ENCODE measurements around the gene ESRRA. TPM values are rescaled to one million over a fixed set of nuclear protein-coding genes. Genes with fewer than 3 reads are reported as not detected.

Gene ESRRA
- total and polyA plus RNA-seq, 4 donors = 8.3 to 28.0 (median 21.5) TPM

DNA sequence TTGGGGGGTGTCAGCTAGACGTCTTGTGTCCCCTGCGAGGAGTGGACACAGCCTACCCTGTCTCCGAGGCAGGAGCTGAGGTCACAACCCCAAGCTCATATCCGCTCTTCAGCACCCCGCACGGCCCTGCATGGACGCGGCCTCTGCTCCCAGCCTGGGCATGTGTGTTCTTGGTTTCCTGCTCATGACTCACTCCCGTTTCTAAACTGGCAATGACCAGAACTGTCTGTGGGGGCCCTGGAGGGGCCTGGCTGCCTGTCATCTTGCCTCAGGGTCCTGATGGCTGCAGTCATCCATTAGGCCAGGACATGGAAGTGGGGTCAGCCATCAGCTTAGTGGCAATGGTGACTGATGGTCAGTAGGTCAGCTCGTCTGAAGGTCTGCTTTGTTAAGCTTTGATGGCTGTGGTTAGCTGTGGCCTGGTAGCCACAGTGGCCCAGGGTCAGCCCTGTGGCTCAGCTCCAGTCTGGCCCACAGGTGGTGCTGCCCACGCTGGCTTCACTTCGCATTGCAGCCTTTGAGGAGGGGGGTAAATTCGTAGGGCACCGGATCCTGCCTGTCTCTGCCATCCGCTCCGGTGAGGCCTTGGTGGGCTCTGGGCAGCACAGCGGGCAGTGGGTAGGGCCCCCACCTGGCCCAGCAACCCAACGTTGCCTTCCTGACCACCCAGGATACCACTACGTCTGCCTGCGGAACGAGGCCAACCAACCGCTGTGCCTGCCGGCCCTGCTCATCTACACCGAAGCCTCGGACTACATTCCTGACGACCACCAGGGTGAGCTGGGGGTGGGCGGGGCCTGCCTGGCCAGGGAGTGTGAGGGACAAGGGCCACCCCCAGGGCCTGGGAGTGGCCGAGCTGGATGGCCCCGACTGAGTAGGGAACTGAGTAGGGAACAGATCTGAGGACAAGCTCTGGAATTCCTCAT, 42.0 kb upstream of the ESRRA start:
- 75% methylated on average over 28 of the region's 29 CpGs for WGBS (ENCODE audit: insufficient coverage)
- peaks cover 88% of the 10 kb centered on the region for H3K36me3 ChIP-seq (ENCODE audit: control insufficient read depth, insufficient read depth, low read length)

DNA sequence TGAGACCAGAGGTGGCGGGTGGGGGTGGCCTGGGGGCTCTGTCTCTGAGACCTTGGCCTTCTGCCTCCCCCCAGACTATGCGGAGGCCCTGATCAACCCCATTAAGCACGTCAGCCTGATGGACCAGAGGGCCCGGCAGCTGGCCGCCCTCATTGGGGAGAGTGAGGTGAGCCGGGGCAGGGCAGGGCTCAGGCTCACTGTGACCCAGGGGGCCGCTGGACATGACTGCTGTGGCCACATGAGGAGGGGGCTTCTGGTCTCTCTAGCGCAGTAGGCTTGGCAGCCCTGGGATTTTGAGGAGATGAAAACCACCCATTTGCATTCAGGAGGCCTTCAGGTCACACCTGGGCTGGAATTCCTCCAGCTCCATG, 41.4 kb upstream of the ESRRA start:
- peaks cover 85% of the 10 kb centered on the region for H3K36me3 ChIP-seq (ENCODE audit: control insufficient read depth, insufficient read depth, low read length)
- no peak overlapping the region for H3K27ac ChIP-seq (ENCODE audit: low read depth, low read length)
- H3K9me3 ChIP-seq (ENCODE audit: control insufficient read depth, insufficient read depth, low read length) = no peaks in the 10 kb centered on the region
- H3K27me3 ChIP-seq (ENCODE audit: control insufficient read depth, insufficient read depth, low read length) = no peaks in the 10 kb centered on the region
- no peak for DNase-seq (ENCODE audit: low read depth in 4 of 6, low spot score in 6 of 6)
- H3K4me1 ChIP-seq (ENCODE audit: control insufficient read depth, insufficient read depth, low read length) = peaks cover 20% of the 10 kb centered on the region
- 79% methylated on average over 7 of the region's 8 CpGs for WGBS (ENCODE audit: insufficient coverage)
- no peak overlapping the region for H3K4me3 ChIP-seq (ENCODE audit: low read depth, low read length)

More for the DNA sequence above, 42.0 kb upstream of the ESRRA start:
- Histone ChIP-seq H3K4me1 (ENCODE audit: control insufficient read depth, insufficient read depth, low read length) (peaks cover 14% of the 10 kb centered on the region), H3K27ac (ENCODE audit: low read depth, low read length) (no peak overlapping the region), H3K27me3 (ENCODE audit: control insufficient read depth, insufficient read depth, low read length) (no peaks in the 10 kb centered on the region), H3K9me3 (ENCODE audit: control insufficient read depth, insufficient read depth, low read length) (no peaks in the 10 kb centered on the region), H3K4me3 (ENCODE audit: low read depth, low read length) (no peak overlapping the region)
- DNase-seq (ENCODE audit: low read depth in 4 of 6, low spot score in 6 of 6) = no peak

DNA sequence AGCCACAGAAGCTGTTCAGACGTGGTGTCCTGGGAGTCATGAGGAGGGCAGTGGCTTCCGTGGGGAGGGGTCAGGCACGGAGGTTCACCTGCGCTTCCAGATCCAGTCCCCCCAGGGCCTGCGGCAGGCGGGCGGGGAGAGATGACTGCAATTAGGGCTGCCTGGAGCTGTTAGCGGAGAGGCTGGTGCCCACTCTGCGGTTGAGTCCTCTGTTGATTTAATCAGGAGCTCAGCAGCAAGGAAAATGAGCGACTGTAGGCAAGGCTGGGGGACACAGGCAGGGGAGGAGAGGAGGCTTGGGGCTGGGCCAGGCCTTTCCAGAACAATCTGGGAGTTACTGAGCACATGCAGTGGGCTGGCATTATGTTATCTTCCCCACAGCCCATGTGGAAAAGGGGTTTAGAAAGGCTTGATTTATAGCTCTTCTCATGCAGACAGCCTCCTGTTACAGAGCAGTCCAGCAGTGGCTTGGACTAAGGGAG, 40.9 kb upstream of the ESRRA start:
- DNase-seq (ENCODE audit: low read depth in 4 of 6, low spot score in 6 of 6) = no peak
- Histone ChIP-seq H3K4me1 (ENCODE audit: control insufficient read depth, insufficient read depth, low read length) (peaks cover 24% of the 10 kb centered on the region), H3K4me3 (ENCODE audit: low read depth, low read length) (no peak overlapping the region), H3K27me3 (ENCODE audit: control insufficient read depth, insufficient read depth, low read length) (no peaks in the 10 kb centered on the region), H3K27ac (ENCODE audit: low read depth, low read length) (no peak overlapping the region), H3K9me3 (ENCODE audit: control insufficient read depth, insufficient read depth, low read length) (no peaks in the 10 kb centered on the region), H3K36me3 (ENCODE audit: control insufficient read depth, insufficient read depth, low read length) (peaks cover 80% of the 10 kb centered on the region)
- 69% methylated on average over 10 of the region's 10 CpGs for WGBS (ENCODE audit: insufficient coverage)

DNA sequence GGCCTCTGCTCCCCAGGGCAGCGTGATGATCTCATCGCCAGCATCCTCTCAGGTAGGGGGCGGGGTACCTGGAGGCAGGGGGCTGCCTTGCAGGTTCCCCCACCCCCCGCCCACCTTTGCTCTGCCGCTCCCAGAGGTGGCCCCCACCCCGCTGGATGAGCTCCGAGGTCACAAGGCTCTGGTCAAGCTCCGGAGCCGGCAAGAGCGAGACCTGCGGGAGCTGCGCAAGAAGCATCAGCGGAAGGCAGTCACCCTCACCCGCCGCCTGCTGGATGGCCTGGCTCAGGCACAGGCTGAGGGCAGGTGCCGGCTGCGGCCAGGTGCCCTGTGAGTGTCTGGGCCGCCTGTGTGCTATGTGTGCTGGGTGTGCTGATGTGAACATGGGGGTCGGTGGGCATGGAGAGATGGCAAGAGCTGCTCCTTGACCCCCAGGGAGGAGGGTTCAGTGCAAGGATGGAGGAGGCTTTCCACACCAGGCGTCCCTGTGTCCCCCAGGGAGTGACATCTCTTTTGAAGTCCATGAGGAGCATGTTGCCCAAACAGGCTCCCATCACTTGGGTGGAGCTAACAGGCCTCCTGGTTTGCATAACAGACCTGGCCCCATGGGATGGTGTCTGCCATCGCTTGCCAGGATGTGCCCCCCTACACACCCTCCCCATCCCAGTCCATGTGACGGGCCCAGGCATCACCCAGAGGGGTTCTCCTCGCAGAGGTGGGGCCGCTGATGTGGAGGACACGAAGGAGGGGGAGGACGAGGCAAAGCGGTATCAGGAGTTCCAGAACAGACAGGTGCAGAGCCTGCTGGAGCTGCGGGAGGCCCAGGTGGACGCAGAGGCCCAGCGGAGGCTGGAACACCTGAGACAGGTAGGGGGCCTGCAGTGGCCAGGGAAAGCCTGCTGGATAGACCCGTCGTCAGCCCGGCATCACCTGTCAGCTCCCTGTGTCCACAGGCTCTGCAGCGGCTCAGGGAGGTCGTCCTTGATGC, 39.9 kb upstream of the ESRRA start:
- H3K27me3 ChIP-seq (ENCODE audit: control insufficient read depth, insufficient read depth, low read length) = no peaks in the 10 kb centered on the region
- H3K36me3 ChIP-seq (ENCODE audit: control insufficient read depth, insufficient read depth, low read length) = peaks cover 73% of the 10 kb centered on the region
- no peak for DNase-seq (ENCODE audit: low read depth in 4 of 6, low spot score in 6 of 6)
- H3K4me3 ChIP-seq (ENCODE audit: low read depth, low read length) = no peak overlapping the region
- no peaks in the 10 kb centered on the region for H3K9me3 ChIP-seq (ENCODE audit: control insufficient read depth, insufficient read depth, low read length)
- no peak overlapping the region for H3K27ac ChIP-seq (ENCODE audit: low read depth, low read length)
- 94% methylated on average over 35 of the region's 35 CpGs for WGBS (ENCODE audit: insufficient coverage)
- peaks cover 32% of the 10 kb centered on the region for H3K4me1 ChIP-seq (ENCODE audit: control insufficient read depth, insufficient read depth, low read length)

DNA sequence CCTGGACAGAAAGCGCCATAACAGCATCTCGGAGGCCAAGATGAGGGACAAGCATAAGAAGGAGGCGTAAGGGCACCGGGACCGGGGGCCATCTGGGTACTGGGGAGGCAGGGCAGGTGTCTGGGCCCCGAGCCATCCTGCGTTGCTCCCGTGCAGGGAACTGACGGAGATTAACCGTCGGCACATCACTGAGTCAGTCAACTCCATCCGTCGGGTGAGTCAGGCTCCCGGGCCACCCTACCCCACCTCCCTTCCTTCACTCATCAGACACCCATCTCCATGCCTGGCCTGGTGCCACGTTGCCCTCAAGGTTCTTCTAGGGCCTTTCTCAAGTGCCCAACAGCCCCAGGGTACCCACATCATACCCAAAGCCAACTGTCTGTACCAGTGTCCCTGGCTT, 39.0 kb upstream of the ESRRA start:
- Histone ChIP-seq H3K4me3 (ENCODE audit: low read depth, low read length) (no peak overlapping the region), H3K9me3 (ENCODE audit: control insufficient read depth, insufficient read depth, low read length) (no peaks in the 10 kb centered on the region), H3K4me1 (ENCODE audit: control insufficient read depth, insufficient read depth, low read length) (peaks cover 36% of the 10 kb centered on the region), H3K27ac (ENCODE audit: low read depth, low read length) (no peak overlapping the region), H3K36me3 (ENCODE audit: control insufficient read depth, insufficient read depth, low read length) (peaks cover 70% of the 10 kb centered on the region), H3K27me3 (ENCODE audit: control insufficient read depth, insufficient read depth, low read length) (no peaks in the 10 kb centered on the region)
- 91% methylated on average over 12 of the region's 15 CpGs for WGBS (ENCODE audit: insufficient coverage)
- DNase-seq (ENCODE audit: low read depth in 4 of 6, low spot score in 6 of 6) = no peak

DNA sequence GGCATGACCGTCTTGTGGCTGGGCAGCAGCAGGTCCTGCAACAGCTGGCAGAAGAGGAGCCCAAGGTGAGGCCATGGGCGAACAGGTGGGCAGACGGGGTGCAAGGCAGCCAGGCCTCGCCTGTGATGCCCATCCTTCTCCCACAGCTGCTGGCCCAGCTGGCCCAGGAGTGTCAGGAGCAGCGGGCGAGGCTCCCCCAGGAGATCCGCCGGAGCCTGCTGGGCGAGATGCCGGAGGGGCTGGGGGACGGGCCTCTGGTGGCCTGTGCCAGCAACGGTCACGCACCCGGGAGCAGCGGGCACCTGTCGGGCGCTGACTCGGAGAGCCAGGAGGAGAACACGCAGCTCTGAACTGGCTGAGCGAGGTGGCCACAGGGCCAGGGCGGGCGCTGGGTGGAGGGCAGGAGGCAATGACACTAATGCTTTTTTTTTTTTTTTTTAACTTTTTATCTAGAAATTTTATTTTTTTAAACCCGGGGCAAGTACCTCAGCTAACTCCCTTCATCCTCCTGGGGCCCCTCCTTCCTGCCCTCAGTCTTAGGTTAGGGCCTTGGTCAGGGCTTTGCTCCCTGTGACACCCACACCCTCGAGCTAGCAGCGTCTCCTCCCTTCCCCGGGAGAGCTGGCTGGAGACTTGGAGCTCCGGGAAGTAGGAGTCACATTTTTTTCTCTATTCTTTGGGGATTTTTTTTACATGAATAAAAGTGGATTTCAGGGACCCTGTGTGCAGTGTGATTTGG, 37.9 kb upstream of the ESRRA start:
- no peak for DNase-seq (ENCODE audit: low read depth in 4 of 6, low spot score in 6 of 6)
- no peak overlapping the region for H3K27ac ChIP-seq (ENCODE audit: low read depth, low read length)
- H3K9me3 ChIP-seq (ENCODE audit: control insufficient read depth, insufficient read depth, low read length) = no peaks in the 10 kb centered on the region
- no peak overlapping the region for H3K4me3 ChIP-seq (ENCODE audit: low read depth, low read length)
- no peaks in the 10 kb centered on the region for H3K27me3 ChIP-seq (ENCODE audit: control insufficient read depth, insufficient read depth, low read length)
- H3K36me3 ChIP-seq (ENCODE audit: control insufficient read depth, insufficient read depth, low read length) = peaks cover 64% of the 10 kb centered on the region
- peaks cover 47% of the 10 kb centered on the region for H3K4me1 ChIP-seq (ENCODE audit: control insufficient read depth, insufficient read depth, low read length)
- 75% methylated on average over 18 of the region's 27 CpGs for WGBS (ENCODE audit: insufficient coverage)

DNA sequence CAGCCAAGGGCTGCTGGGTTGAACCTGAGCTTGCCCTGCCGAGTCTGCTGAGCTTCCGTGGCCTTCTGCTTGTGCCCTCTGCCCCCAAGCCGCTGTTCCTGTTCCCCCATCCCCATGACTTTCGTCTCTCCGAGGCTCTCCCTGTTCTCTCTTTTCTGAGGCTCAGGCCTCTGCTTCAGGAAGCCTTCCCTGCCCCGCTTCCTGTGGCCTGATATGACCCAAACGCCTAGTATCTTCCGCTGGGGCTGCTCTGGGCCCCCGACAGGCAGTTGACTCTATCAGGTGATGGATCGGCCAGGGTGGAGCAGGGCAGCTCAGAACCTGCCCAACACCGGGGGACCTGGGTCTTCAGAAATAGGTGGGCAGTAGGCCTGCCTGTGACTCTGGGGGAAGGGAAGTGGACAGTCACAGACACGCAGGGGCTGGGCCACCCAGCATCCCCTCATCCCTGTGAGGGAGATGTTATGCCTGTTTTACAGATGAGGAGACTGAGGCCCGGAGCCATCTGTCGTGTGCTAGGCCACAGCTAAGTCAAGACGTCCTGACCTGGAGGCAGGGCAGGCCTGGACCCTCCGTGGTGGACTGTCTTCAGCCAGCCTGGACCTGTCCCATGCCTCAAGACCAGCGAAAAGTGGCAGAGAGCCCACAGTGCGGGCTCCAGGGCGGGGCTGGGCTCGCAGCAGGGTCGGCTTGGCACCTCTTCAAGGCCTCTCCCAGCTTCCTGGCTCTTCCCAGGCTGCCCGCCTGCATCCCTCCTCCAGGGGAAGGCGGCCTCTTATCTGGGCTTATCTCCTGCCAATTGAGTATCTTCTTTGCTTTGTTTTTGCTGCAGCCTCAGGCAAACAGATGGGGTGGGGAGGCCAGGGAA, 37.1 kb upstream of the ESRRA start:
- H3K4me3 ChIP-seq (ENCODE audit: low read depth, low read length) = peak overlapping the region; percentile 57
- DNase-seq (ENCODE audit: low read depth in 4 of 6, low spot score in 6 of 6) = peak in 1 of 6 donors; percentile 49

DNA sequence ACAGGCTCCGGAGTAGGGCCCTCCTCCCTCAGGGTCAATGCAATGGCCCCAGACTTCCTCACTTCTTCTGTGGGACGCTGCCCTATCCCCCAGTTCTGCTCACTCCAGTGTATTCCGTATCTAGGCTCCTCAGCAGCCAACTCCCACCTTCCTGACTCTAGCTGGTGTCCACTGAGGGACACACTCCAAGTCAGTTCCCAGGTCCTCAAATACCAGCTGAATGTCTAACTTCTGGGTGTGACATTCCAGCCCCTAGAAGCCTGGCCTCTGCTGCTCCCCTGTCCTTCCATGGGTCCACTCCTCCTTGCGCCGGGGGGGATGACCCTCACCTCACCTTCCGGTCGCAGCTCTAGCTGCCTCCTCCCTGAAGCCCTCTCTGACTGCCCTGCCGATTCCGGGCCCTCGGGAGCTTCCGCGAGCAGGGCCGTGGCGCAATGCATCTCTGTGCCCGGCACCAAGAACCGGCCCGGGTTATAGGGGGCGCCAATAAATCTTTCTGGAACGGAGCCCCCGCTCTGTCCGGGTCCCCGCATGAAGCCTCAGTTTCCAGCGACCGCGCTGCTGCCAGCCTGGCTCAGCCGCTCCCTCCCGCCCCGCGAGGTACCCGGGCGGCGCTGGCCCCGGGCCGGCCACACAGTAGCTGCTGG, 36.3 kb upstream of the ESRRA start:
- Histone ChIP-seq H3K4me1 (ENCODE audit: control insufficient read depth, insufficient read depth, low read length) (peaks cover 48% of the 10 kb centered on the region), H3K9me3 (ENCODE audit: control insufficient read depth, insufficient read depth, low read length) (no peaks in the 10 kb centered on the region), H3K27me3 (ENCODE audit: control insufficient read depth, insufficient read depth, low read length) (no peaks in the 10 kb centered on the region), H3K4me3 (ENCODE audit: low read depth, low read length) (peak overlapping the region; percentile 57), H3K36me3 (ENCODE audit: control insufficient read depth, insufficient read depth, low read length) (peaks cover 54% of the 10 kb centered on the region), H3K27ac (ENCODE audit: low read depth, low read length) (peak overlapping the region; percentile 98)
- DNase-seq (ENCODE audit: low read depth in 4 of 6, low spot score in 6 of 6) = no peak
- 2% methylated on average over 34 of the region's 34 CpGs for WGBS (ENCODE audit: insufficient coverage)

More for the DNA sequence above, 37.1 kb upstream of the ESRRA start:
- H3K36me3 ChIP-seq (ENCODE audit: control insufficient read depth, insufficient read depth, low read length) = peaks cover 56% of the 10 kb centered on the region
- WGBS (ENCODE audit: insufficient coverage) = 73% methylated on average over 22 of the region's 23 CpGs
- H3K27ac ChIP-seq (ENCODE audit: low read depth, low read length) = peak overlapping the region; percentile 98
- no peaks in the 10 kb centered on the region for H3K27me3 ChIP-seq (ENCODE audit: control insufficient read depth, insufficient read depth, low read length)
- no peaks in the 10 kb centered on the region for H3K9me3 ChIP-seq (ENCODE audit: control insufficient read depth, insufficient read depth, low read length)
- peaks cover 50% of the 10 kb centered on the region for H3K4me1 ChIP-seq (ENCODE audit: control insufficient read depth, insufficient read depth, low read length)

Measured in spinal cord (tissue), 10 donors.